MM.1S (cell line): ENCODE measurements around the gene SLC7A8.

Source experiments
- EZH2 ChIP-seq: fragments of 300-600 bp; sonication (generic); optimal IDR thresholded peaks from 2 replicates; pipeline ENCODE3; 2017; ENCODE audit warnings: low read depth, mild to moderate bottlenecking, antibody characterized with exemption, low read length, mixed read lengths
- TF ChIP-seq, protein P1 (sequence below): fragments of 300-600 bp; sonication (generic); IDR thresholded peaks from 2 replicates; pipeline ENCODE4 v1.5.1; 2016; ENCODE audit warnings: antibody characterized with exemption, low read length, mixed read lengths

DNA sequence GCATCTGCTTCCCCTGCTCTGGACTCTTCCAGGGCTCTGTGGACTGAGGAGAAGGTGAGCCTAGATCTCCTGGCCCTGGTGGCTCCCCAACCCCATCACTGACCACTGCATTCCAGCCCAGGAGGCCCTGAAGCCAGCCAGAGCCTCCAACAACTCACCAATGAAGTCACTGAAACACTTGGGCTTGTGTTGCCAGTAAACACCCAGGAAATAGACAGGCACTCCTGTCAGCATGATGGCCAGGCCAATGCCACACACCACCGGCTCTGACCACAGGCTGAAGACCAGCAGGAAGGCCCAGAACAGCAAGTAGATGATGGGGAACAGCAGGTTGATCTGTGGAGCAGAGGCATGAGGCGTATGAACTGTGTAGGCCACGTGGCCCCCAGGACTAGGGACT, 55.6 kb downstream of the SLC7A8 start:
- TF ChIP-seq, protein P1, sequence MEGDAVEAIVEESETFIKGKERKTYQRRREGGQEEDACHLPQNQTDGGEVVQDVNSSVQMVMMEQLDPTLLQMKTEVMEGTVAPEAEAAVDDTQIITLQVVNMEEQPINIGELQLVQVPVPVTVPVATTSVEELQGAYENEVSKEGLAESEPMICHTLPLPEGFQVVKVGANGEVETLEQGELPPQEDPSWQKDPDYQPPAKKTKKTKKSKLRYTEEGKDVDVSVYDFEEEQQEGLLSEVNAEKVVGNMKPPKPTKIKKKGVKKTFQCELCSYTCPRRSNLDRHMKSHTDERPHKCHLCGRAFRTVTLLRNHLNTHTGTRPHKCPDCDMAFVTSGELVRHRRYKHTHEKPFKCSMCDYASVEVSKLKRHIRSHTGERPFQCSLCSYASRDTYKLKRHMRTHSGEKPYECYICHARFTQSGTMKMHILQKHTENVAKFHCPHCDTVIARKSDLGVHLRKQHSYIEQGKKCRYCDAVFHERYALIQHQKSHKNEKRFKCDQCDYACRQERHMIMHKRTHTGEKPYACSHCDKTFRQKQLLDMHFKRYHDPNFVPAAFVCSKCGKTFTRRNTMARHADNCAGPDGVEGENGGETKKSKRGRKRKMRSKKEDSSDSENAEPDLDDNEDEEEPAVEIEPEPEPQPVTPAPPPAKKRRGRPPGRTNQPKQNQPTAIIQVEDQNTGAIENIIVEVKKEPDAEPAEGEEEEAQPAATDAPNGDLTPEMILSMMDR, result no peak
- no peak for TF ChIP-seq EZH2
